Adrenal gland (tissue), 12 donors: ENCODE data around the gene OGT. TPM values are rescaled to one million over a fixed set of nuclear protein-coding genes. Genes with fewer than 3 reads are reported as not detected.

Experiments
- DNase-seq, 7 donors: peaks; one replicate each; pipeline ENCODE4 v3.0.0-alpha.2; 2019 to 2020
- H3K27ac ChIP-seq, 5 donors: fragments of 200-600 bp; sonication (generic) in 4 of 5; 1 replicate in 3 of 5; 2 replicates in 2 of 5; pipeline versions ENCODE4 v1.5.1 to v1.8.0; 2016 to 2020; ENCODE audit warnings: mild to moderate bottlenecking in 1 of 5
- H3K27me3 ChIP-seq: fragments of 200-600 bp; 2 replicates; pipeline ENCODE4 v1.8.0; 2021
- H3K36me3 ChIP-seq, 2 donors: fragments of 200-600 bp; replicated peaks in 1 of 2; 1 replicate in 1 of 2; 2 replicates in 1 of 2; pipeline versions ENCODE4 v1.5.1 to v1.8.0; 2018 to 2022
- H3K4me1 ChIP-seq, 2 donors: fragments of 200-600 bp; replicated peaks in 1 of 2; 1 replicate in 1 of 2; 2 replicates in 1 of 2; pipeline versions ENCODE4 v1.5.1 to v1.8.0; 2018 to 2021
- H3K4me3 ChIP-seq, 4 donors: fragments of 200-600 bp; sonication (generic) in 3 of 4; one replicate each; pipeline ENCODE4 v1.5.1; 2016 to 2018
- H3K9me3 ChIP-seq, 3 donors: fragments of 200-600 bp; sonication (generic) in 1 of 3; replicated peaks in 1 of 3; 1 replicate in 2 of 3; 2 replicates in 1 of 3; pipeline versions ENCODE4 v1.5.1 to v1.8.0; 2016 to 2021
- POLR2A ChIP-seq, 2 donors: fragments of 450-650 bp; IDR thresholded peaks; one replicate each; pipeline ENCODE4 v1.6.1; 2017; ENCODE audit warnings: antibody characterized with exemption in 2 of 2, mild to moderate bottlenecking in 2 of 2, moderate library complexity in 1 of 2
- WGBS, 4 donors: extraction: QIAGEN DNeasy Blood & Tissue Kit in 2 of 4; methylation state at CpG; one replicate each; pipeline versions ENCODE4 v1.1.5 to v1.1.7; 2013 to 2017; 5-methylcytosine and 5-hydroxymethylcytosine counted together
- intact Hi-C, 2 donors: fragments of 100-400 bp; cut with DNase I; formaldehyde crosslinking; loops; one replicate each; pipeline versions ENCODE4 v1.14.1 to v1.15.0; 2022 to 2023
- polyA plus RNA-seq, 3 donors: library from polyadenylated mRNA; stranded (reverse); fragments of 200-250 nt in 2 of 3; fragments of 350-450 nt in 1 of 3; fragmentation: Illumina TruSeq in 1 of 3; extraction: RNeasy Lipid Tissue Mini Kit (QIAGEN cat#74804) in 1 of 3; gene quantifications; one replicate each; pipeline ENCODE4 v1.2.3, GENCODE V29; 2013 to 2014
- total RNA-seq, 9 donors: library from RNA; depleted of rRNA in 4 of 9; stranded (reverse); fragments of >200 nt in 4 of 9; fragments of 120-200 nt in 1 of 9; fragmentation: NEBNext Ultra II Directional in 1 of 9; extraction: Animal tissue kit (Norgen Biotek cat#: 25700) in 1 of 9; gene quantifications; one replicate each; pipeline versions ENCODE4 v1.1.0 to v1.2.4, GENCODE V29; 2013 to 2023
- TF ChIP-seq, protein P1 (sequence below), 6 experiments: fragments of 450-650 bp in 4 of 6; fragments of 200-600 bp in 2 of 6; sonication (generic) in 1 of 6; IDR thresholded peaks; 1 replicate in 5 of 6; 2 replicates in 1 of 6; pipeline versions ENCODE4 v1.5.1 to v1.8.0; 2016 to 2021; ENCODE audit warnings: antibody characterized with exemption in 6 of 6, mild to moderate bottlenecking in 2 of 6, moderate library complexity in 1 of 6
- donor health status: healthy with polysubstance abuse.
- donor health status: Bipolar disorder and iron deficiency.
- donor health status: DM: yes; HTN: yes; CAD: no.
- donor health status: DM: no; HTN: no; CAD: no.
- donor health status: DM: no; HTN: no; CAD: no.
- donor health status: DM: yes; HTN: yes; CAD: no.

OGT gene
- total and polyA plus RNA-seq, 12 donors = 38.0 to 164 (median 103) TPM

DNA sequence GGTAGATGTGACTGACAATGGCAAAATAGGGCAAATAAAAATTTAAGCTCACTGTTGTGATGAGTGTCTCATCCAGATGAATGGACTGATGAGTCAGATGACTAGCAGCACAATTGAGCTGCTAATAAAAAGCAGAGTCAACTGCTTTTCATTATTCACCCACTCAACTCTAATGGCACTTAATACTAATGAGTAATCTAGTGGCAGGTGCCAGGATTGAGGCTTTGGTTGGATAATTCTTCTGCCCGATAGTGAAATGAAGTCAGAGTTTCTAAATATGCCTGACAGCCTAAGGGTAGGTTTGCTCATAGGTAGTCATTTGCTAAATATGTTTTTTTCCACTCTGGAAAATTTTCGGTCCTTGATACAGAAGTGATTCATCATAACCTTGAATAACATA is 10.4 kb downstream of the OGT start:
- Histone ChIP-seq H3K4me3 (peak overlapping the region in 1 of 4 donors; percentile 20), H3K36me3 (peaks cover 0 to 19% of the 10 kb centered on the region in 2 donors), H3K27me3 (no peaks in the 10 kb centered on the region), H3K4me1 (peaks cover 3 to 57% of the 10 kb centered on the region in 2 donors), H3K9me3 (no peaks in the 10 kb centered on the region), H3K27ac (peak overlapping the region in 4 of 5 donors; percentile 32 to 78 (median 60))
- TF ChIP-seq, protein P1, sequence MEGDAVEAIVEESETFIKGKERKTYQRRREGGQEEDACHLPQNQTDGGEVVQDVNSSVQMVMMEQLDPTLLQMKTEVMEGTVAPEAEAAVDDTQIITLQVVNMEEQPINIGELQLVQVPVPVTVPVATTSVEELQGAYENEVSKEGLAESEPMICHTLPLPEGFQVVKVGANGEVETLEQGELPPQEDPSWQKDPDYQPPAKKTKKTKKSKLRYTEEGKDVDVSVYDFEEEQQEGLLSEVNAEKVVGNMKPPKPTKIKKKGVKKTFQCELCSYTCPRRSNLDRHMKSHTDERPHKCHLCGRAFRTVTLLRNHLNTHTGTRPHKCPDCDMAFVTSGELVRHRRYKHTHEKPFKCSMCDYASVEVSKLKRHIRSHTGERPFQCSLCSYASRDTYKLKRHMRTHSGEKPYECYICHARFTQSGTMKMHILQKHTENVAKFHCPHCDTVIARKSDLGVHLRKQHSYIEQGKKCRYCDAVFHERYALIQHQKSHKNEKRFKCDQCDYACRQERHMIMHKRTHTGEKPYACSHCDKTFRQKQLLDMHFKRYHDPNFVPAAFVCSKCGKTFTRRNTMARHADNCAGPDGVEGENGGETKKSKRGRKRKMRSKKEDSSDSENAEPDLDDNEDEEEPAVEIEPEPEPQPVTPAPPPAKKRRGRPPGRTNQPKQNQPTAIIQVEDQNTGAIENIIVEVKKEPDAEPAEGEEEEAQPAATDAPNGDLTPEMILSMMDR (IDR thresholded peaks at IDR 0.05) = no peak
- no peak for TF ChIP-seq POLR2A (IDR thresholded peaks at IDR 0.05)
- DNase-seq = peak in 3 of 7 donors; percentile 48 to 53 (median 52)
- intact Hi-C loops = no loop called here
- 25 to 41% (median 34%) methylated on average over 2 of the region's 2 CpGs for WGBS, 4 donors

DNA sequence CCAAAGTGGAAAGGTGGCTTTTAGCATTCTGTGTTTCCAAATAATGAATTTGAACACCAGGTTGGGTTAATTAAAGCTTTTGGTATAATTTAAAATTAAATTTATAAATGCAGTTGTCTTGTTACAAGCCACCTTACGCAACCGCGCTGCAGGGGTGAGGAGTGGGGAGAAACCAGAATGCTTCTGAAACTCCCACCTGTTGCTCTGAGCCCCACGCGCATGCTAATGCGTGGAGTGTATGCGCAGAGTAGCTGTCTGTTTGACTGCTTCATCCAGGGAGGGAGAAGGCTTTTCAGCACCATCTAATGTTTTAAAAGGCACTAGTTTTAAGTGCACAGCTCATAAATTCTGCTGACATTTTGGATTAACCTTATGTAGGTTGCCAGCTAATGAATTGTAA is 12.5 kb downstream of the OGT start:
- no peak for DNase-seq
- no peak overlapping the region for H3K4me3 ChIP-seq
- WGBS, 4 donors = 86 to 96% (median 89%) methylated on average over 5 to 7 of the region's 7 CpGs
- H3K9me3 ChIP-seq = no peaks in the 10 kb centered on the region
- TF ChIP-seq, protein P1 (IDR thresholded peaks at IDR 0.05) = no peak
- TF ChIP-seq POLR2A (IDR thresholded peaks at IDR 0.05) = no peak
- intact Hi-C loops = no loop called here
- H3K27me3 ChIP-seq = no peaks in the 10 kb centered on the region
- peaks cover 3 to 37% of the 10 kb centered on the region in 2 donors for H3K4me1 ChIP-seq
- peaks cover 0 to 32% of the 10 kb centered on the region in 2 donors for H3K36me3 ChIP-seq
- H3K27ac ChIP-seq = no peak overlapping the region

DNA sequence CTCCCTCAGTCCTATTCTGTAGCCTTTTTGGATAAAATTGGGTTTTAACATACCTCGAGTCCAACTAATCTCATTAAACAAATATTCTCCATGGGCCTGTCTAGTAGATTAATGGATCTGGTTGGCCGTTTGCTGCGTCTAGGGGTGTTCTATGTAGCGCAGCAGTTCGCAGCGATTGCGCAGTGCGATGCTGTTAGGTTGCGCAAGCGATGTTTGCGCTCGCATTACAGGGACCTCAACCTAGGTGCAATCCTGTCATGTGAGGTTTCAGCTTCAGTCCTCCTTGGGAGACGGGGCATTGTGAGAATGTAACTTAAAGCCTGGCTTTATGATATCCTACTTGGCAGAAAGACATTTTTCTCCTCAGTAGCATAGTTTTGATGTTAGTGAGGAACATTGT is 14.0 kb downstream of the OGT start:
- Histone ChIP-seq H3K4me3 (no peak overlapping the region), H3K27ac (no peak overlapping the region), H3K27me3 (no peaks in the 10 kb centered on the region), H3K4me1 (peaks cover 3 to 26% of the 10 kb centered on the region in 2 donors), H3K36me3 (peaks cover 0 to 43% of the 10 kb centered on the region in 2 donors), H3K9me3 (no peaks in the 10 kb centered on the region)
- 78 to 92% (median 87%) methylated on average over 4 to 13 of the region's 13 CpGs for WGBS, 4 donors
- intact Hi-C loops = no loop called here
- no peak for DNase-seq
- TF ChIP-seq POLR2A (IDR thresholded peaks at IDR 0.05) = no peak
- TF ChIP-seq, protein P1 (IDR thresholded peaks at IDR 0.05) = no peak

DNA sequence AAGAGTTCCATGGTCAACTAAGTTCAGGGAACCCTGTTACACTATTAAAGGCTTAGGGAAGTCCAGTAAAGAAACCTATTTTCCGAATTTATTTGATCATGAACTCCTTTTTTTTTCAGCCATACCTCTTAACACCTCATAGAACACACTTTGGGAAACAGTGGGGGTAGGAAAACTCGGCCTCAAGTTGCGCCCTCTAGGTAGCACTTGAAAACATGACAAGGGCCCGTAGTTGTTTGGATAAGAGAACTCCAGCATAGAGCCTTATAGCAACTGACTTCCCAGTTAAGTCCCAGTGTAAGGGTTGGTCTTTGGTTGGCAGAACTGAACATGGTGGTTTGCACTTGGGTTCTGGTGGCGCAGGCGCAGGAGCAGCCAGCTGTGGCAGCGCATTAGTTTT is 14.4 kb downstream of the OGT start:
- 80 to 96% (median 88%) methylated on average over 6 to 7 of the region's 7 CpGs for WGBS, 4 donors
- no peak overlapping the region for H3K4me3 ChIP-seq
- DNase-seq = no peak
- peaks cover 3 to 22% of the 10 kb centered on the region in 2 donors for H3K4me1 ChIP-seq
- H3K36me3 ChIP-seq = peaks cover 0 to 43% of the 10 kb centered on the region in 2 donors
- TF ChIP-seq, protein P1 (IDR thresholded peaks at IDR 0.05) = no peak
- no peak for TF ChIP-seq POLR2A (IDR thresholded peaks at IDR 0.05)
- H3K9me3 ChIP-seq = no peaks in the 10 kb centered on the region
- no peaks in the 10 kb centered on the region for H3K27me3 ChIP-seq
- intact Hi-C loops = no loop called here
- no peak overlapping the region for H3K27ac ChIP-seq
